Stimulated activated CD4-positive, alpha-beta T cell treated with anti-CD3 and anti-CD28 coated beads, Interleukin-2, amount 100 ng/mL, for 4 hours (primary cell): ENCODE data around the gene CARHSP1.
"Not testable (repeated sequence)": the region's sequence is repeated elsewhere in the genome, so short reads cannot be mapped to it uniquely, and the experiment has no call there.

Experiments used
- DNase-seq: peaks from one replicate; pipeline ENCODE4 v3.0.0-alpha.2; 2020; ENCODE audit warnings: low read depth

Gene CARHSP1

GRCh38 chr16:8868416-8869211 is at the start of gene CARHSP1:
CARHSP1 (minus strand) TSS chr16:8869006; CDS start chr16:8859328, 9,678 bp downstream.
- DNase-seq: peak; percentile 56

DNA sequence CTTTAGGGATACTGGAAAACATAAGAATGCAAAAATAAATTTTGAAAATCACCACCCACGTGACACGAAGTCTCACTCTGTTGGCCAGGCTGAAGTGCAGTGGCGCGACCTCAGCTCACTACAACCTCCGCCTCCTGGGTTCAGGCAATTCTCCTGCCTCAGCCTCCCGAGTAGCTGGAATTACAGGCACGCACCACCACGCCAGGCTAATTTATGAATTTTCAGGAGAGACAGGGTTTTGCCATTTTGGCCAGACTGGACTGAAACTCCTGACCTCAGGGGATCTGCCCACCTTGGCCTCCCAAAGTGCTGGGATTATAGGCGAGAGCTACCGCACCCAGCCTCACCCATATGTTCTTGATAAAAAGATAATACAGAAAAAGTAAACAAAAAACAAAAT is 48.5 kb upstream of the CARHSP1 start:
- DNase-seq: not testable (repeated sequence)

DNA sequence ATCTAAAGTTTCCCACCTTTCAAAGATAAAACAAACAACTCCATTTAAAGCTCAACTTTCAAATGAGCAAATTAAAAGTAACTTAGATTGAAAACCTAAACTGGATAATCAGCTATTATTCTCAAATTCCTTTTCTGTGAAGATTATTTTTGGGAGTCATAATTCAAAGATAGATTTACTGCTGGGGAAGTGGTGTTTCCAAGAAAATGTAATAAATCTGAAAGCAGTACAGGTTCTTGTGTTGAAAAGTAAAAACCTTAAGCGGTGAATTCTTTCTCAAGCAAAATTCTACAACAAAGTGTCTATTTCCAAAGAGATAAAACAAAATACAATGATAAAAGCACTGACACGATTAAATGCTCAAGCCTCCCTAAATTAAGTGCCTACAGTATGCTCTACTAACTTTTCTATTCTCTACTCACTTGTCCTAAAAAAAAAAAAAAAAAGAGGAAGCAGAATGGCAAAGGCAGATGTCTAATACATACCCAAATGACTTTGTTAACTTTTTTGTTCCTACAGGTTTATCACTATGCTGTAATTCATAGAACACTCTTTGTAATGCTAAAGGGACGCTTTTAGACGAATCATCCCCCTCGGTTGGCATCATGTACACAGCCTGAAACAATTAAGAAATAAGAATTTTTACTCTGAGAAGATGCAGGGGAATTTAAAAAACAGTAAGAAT is 47.9 kb upstream of the CARHSP1 start:
- no peak for DNase-seq

GRCh38 chr16:8915722-8916301 is 47.0 kb upstream of the CARHSP1 start:
- no peak for DNase-seq

DNA sequence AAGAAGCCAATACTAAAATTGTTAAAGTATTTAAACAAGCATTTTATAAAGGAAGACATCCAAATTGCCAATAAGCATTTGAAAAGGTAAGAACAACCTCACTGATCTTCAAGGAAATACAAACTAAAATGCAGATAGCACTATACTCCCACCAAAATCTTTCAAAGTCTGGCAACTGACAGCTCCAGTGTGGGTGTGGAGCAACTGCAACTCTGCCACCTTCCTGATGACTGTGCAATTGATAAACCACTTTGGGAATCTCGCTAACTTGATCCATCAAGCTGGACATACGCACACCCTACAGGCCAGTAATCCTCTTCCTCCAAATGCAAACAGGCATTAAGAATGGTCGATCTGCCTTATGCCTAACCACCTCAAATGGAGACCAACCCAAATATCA is 45.3 kb upstream of the CARHSP1 start:
- DNase-seq: no peak

GRCh38 chr16:8912793-8913192 is 44.0 kb upstream of the CARHSP1 start:
- DNase-seq: no peak

GRCh38 chr16:8910811-8911210 is 42.0 kb upstream of the CARHSP1 start:
- no peak for DNase-seq

GRCh38 chr16:8908810-8909468 is 40.1 kb upstream of the CARHSP1 start:
- DNase-seq: no peak

DNA sequence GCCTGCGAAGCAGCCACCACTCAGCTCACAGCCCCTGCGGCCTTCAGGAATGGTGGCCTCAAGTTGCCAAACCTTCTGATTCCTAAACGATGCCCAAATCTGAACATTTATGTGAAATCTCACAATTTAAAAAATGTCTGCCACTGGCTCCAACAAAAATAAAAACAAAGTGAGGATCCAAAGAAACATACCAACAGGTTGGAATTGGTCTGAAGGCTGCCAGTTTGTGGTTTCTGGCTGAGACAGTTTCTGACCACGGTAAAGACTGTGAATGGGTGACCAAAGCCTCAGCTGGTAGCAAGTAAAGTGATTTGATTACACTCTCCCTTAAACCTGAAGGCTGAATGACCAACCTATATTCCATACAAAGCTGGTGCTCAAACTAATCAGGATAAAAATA is 38.3 kb upstream of the CARHSP1 start:
- no peak for DNase-seq

GRCh38 chr16:8905795-8906591 is 37.2 kb upstream of the CARHSP1 start:
- no peak for DNase-seq

DNA sequence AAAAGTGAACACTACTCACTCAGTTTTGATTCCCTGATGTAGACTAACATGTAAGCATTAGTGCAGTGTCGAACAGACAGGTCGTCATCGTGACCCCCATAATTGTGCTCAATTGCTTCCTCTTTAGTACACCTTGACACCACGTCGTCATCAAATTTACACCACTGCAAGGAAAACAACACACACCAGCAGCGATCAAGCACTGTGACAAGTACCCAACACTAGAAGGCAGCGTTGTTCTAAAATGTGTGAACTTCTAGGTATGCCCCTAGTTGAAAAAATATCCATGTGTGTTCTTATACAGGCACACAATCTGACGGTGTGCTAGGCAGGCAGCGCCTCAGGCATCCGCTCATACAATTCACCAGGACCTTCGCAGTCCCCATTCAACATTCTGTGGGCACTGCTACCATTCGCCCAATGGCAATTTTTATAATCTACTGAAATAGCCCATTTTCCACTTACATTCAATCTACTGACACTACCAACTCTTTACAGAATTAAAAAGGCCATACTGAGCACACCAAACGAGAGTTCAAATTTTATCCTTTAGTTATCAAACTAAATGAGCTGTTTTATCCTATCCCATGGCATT is 36.5 kb upstream of the CARHSP1 start:
- DNase-seq: no peak

DNA sequence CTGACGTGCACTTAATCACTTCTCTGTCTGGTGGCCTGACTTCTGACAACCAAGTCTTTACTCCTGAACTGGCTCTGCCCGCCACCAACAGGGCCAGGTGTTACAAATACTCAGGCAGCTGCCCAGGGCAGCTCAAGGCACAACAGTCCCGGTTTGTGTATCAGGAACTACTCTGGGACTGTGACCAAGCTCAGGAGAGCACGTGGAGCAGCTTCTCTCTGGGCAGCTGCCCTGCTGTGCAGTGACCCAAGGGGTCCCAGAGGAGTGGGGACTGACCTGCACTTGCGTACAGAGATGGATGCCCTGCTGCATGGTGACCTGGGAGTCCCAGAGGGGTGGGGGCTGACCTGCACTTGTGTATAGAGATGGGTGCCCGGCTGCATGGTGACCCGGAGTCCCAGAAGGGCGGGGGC is 35.2 kb upstream of the CARHSP1 start:
- DNase-seq: no peak

DNA sequence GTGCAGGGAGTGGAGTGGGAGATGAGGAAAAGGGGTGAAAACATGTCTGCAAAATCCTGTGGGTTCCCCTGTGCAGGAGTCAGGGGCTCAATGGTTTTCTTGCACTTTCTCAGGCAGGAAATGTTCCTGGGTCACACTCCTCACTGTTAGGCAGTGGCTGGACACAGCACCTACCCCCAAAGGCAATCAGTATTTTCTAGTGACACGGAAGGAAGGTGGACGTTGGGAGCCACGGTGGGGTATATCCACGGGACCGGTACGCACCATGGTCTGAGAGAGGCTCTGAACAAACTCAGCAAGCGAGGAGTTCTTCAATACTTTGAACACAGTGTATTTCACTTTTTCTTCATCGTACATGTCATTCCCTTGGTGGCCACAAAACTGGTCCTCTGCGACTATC is 34.2 kb upstream of the CARHSP1 start:
- DNase-seq: no peak

DNA sequence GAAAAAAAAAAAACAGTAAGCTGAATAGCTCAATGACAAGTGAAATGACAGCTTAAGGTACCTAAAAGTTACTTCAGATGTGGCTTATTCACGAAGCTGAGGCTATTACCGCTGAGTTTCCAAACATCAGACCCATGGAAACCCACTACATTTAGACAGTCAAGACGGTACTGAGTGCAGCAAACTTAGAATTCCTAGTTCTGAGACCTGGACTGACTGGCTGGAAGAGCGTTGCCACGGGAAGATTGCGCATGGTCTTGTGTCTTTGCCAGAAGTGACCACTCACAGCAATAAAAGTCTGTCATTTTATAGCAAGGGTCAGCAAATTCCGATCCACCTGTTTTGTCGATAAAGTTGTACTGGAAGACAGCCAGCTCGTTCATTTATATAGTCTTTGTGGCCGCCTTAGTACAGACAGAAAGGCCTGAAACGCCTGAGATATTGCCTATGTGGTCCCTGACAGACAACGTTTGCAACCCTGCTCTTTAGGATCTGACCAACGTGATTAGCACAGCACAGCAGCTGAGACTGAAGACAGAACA is 32.6 kb upstream of the CARHSP1 start:
- no peak for DNase-seq

GRCh38 chr16:8900343-8900742 is 31.5 kb upstream of the CARHSP1 start:
- no peak for DNase-seq

DNA sequence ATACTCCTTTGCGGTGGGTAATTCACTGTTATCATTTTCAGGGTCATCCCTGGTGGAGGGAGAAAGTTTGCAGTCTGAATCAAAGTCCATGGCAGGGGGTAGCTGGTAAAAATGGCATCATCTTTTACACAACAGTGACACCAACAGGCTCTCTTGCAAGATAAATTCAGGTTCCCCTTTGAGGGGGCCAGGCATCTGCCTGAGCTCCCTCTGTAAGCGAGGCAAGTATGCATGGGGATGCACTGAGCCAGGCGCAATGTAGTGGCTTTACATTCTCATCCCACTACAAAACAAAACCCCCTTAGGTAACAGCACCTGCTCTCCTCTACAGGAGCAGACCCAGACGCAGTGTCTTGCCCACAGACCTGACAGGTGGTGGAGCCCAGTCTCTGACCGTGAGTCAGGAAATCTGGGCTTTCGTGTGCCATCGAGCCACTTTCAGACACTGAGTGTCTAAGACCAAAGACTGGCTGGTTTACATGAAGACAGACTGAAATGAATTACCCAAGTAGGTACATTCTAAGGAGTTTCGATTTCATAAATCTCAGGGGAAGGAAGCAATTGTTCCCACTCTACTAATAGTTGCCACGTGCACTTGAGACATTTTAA is 31.0 kb upstream of the CARHSP1 start:
- DNase-seq: no peak

DNA sequence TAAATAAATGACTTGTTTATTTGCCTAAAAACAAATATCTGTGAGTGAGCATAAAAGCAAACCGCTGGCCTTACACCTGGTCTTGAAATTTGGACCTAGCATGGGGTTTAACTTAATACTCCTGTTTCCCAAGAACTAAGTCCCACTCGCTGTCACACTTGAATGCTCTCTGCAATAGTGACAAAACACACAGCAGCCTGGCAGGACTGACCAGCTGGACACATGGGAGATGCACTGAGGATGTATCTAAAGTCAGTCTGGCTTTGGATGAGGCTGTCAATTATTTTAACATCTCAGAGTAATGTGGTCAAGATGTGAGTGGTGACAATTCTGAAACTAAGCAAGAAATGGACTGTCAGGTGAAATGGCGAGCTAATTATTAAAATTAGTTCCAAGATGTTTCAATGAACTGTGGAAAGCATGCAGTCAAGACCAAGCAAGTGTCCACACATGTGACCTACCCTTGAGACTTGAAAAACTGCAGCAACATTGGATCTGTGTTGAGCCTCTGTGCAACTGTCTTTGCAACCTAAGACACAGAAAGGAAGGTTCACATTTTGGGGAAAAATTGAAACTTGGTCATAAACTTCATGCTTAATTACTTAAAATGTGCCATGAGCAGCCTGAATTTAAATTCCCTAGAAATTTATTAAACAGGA is 30.0 kb upstream of the CARHSP1 start:
- no peak for DNase-seq

- no peak for DNase-seq
Measured at GRCh38 chr16:8894736-8895334, 26.0 kb upstream of the CARHSP1 start.

DNA sequence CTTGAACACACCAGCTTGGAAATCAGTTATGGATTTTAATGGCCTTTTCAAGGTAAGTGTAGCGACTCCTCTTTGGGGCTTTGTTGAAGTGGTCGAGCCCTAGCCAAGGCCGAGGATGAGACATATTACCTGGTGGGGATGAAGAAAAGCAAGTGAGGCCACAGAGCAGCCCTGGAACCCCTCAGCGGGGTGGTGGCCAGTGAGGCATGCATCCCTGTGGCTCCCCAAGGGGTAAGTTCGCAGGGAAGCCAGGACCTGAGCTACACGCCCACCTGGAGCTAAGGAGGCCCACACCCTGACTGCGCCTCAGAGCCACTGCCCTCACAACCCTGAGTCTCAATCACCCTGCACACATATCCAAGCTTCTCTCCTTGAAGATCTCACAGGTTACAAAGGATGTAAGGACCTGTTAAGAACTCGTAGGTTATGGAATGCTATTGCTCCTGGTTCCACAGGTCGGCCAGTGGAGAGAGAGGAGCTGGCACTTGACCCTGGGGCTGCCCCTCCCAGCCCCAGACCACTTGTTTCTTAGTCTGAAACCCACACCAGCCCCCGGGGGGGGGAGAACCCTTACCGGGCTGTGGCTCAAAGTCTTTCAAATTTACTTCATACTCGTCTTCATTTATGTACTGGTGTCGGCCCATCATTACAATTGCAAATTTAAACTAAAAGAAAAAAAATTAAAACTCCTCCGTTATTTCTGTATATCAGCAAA is 25.3 kb upstream of the CARHSP1 start:
- no peak for DNase-seq
